ENCODE data around the gene SMARCE1. TPM values are rescaled to one million over a fixed set of nuclear protein-coding genes. Genes with fewer than 3 reads are reported as not detected.

The SMARCE1 gene
- polyA plus RNA-seq, 1 donor from 2014 or later = 248 TPM

DNA sequence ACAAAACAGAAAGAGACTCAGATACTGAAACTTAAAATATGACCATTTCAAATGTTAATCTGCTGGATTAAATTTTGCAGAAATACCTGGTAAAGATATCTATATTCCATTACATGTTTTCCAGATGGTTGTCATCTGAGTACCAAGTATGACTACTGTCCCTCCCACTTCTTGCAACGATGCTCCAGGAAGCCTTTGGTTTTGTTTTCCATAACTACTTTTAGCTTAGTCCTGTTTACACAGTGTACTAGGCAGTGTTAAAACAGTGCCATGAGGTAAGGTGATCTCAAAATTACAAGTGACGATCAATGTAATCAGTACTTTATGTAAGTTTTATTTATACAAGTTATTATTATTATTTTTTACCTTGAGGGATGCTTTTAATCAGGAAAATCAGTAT, 17.8 kb downstream of the SMARCE1 start:
- no peaks in the 10 kb centered on the region for H4K20me1 ChIP-seq (ENCODE audit: insufficient read depth)
- no peak overlapping the region for H3K4me3 ChIP-seq (ENCODE audit: low read length)
- H3K27me3 ChIP-seq (ENCODE audit: insufficient read depth, low read depth, low read length) = no peaks in the 10 kb centered on the region
- H3K4me2 ChIP-seq (ENCODE audit: low read length) = no peak overlapping the region
- no peaks in the 10 kb centered on the region for H3K9me2 ChIP-seq (ENCODE audit: insufficient read depth, low read length)
- H3K9me3 ChIP-seq (ENCODE audit: low read length) = no peaks in the 10 kb centered on the region
- no peak overlapping the region for H3K27ac ChIP-seq (ENCODE audit: low read length)
- H3F3A ChIP-seq (ENCODE audit: insufficient read depth, low read length, poor library complexity, severe bottlenecking) = no peaks in the 10 kb centered on the region
- no peak for TF ChIP-seq MXI1 (conservative IDR thresholded peaks at IDR 0.05; ENCODE audit: poor library complexity, severe bottlenecking)
- no peak for TF ChIP-seq REST (IDR thresholded peaks at IDR 0.05; ENCODE audit: borderline replicate concordance)
- no peak for TF ChIP-seq SMC3 (conservative IDR thresholded peaks at IDR 0.05; ENCODE audit: poor library complexity)
- TF ChIP-seq POLR2AphosphoS5 (IDR thresholded peaks at IDR 0.05) = no peak
- TF ChIP-seq RAD21 (conservative IDR thresholded peaks at IDR 0.05) = no peak
- TF ChIP-seq CTCF (IDR thresholded peaks at IDR 0.05; ENCODE audit: poor library complexity, severe bottlenecking) = no peak
- TF ChIP-seq TAF1 (IDR thresholded peaks at IDR 0.05; ENCODE audit: low read depth) = no peak
- TF ChIP-seq EZH2 (IDR thresholded peaks at IDR 0.05; ENCODE audit: borderline replicate concordance, insufficient read depth, low read length, poor library complexity, severe bottlenecking) = no peak
- no peak for TF ChIP-seq EP300 (conservative IDR thresholded peaks at IDR 0.05; ENCODE audit: poor library complexity, severe bottlenecking)
- H2AFZ ChIP-seq (ENCODE audit: low read depth, low read length) = no peak overlapping the region
- H3K79me2 ChIP-seq (replicated peaks; ENCODE audit: insufficient read depth, low read length) = no peaks in the 10 kb centered on the region
- H3K36me3 ChIP-seq (ENCODE audit: insufficient read depth, low read length) = peaks cover 14% of the 10 kb centered on the region
- H3K9ac ChIP-seq (ENCODE audit: low read length) = no peak overlapping the region

DNA sequence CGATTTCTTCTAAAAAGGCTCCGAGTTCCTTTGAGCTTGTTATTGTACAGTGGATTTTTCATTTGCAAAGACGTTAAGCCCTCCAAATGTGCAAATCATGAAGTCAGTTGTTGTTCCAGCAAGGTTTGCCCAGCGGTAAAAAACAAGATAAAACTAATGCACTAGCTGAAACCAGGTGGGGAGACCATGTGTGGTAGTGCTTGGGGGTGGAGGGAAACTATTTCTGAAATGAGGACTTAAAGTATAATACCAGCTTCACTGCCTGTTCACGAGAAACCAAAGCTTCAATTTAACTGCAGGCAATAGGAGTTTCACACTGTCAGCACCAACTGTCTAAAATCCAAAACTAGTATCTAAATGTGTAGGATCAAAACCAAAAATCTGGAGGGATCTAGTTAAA, 22.3 kb downstream of the SMARCE1 start:
- no peak overlapping the region for H3K9ac ChIP-seq (ENCODE audit: low read length)
- H3K9me2 ChIP-seq (ENCODE audit: insufficient read depth, low read length) = no peaks in the 10 kb centered on the region
- H3K4me3 ChIP-seq (ENCODE audit: low read length) = no peak overlapping the region
- H3K9me3 ChIP-seq (ENCODE audit: low read length) = no peaks in the 10 kb centered on the region
- H3F3A ChIP-seq (ENCODE audit: insufficient read depth, low read length, poor library complexity, severe bottlenecking) = no peaks in the 10 kb centered on the region
- no peak overlapping the region for H2AFZ ChIP-seq (ENCODE audit: low read depth, low read length)
- no peak overlapping the region for H3K4me2 ChIP-seq (ENCODE audit: low read length)
- no peaks in the 10 kb centered on the region for H3K27me3 ChIP-seq (ENCODE audit: insufficient read depth, low read depth, low read length)
- no peaks in the 10 kb centered on the region for H3K79me2 ChIP-seq (replicated peaks; ENCODE audit: insufficient read depth, low read length)
- H3K36me3 ChIP-seq (ENCODE audit: insufficient read depth, low read length) = peaks cover 3% of the 10 kb centered on the region
- H3K27ac ChIP-seq (ENCODE audit: low read length) = no peak overlapping the region
- no peaks in the 10 kb centered on the region for H4K20me1 ChIP-seq (ENCODE audit: insufficient read depth)
- no peak for TF ChIP-seq SMC3 (conservative IDR thresholded peaks at IDR 0.05; ENCODE audit: poor library complexity)
- no peak for TF ChIP-seq POLR2AphosphoS5 (IDR thresholded peaks at IDR 0.05)
- TF ChIP-seq RAD21 (conservative IDR thresholded peaks at IDR 0.05) = no peak
- no peak for TF ChIP-seq EP300 (conservative IDR thresholded peaks at IDR 0.05; ENCODE audit: poor library complexity, severe bottlenecking)
